Breast epithelium (tissue), 4 donors: ENCODE results near the gene P2RX5. TPM values are rescaled to one million over a fixed set of nuclear protein-coding genes. Genes with fewer than 3 reads are reported as not detected.

ENCODE experiments used
- DNase-seq, 2 donors: peaks; one replicate each; pipeline ENCODE4 v3.0.0-alpha.2; 2019; ENCODE audit warnings: low spot score in 2 of 2
- H3K27ac ChIP-seq, 2 donors: fragments of 200-600 bp; sonication (generic) in 1 of 2; one replicate each; pipeline ENCODE4 v1.5.1; 2016 to 2019; ENCODE audit warnings: mild to moderate bottlenecking in 1 of 2
- H3K27me3 ChIP-seq, 2 donors: fragments of 200-600 bp; sonication (generic) in 1 of 2; one replicate each; pipeline versions ENCODE4 v1.5.1 to v1.6.0; 2017 to 2019; ENCODE audit warnings: control low read depth in 1 of 2, mild to moderate bottlenecking in 1 of 2
- H3K36me3 ChIP-seq: fragments of 200-600 bp; one replicate; pipeline ENCODE4 v1.5.1; 2019
- H3K4me1 ChIP-seq, 2 donors: fragments of 200-600 bp; sonication (generic); one replicate each; pipeline ENCODE4 v1.5.1; 2016 to 2019; ENCODE audit warnings: control low read depth in 1 of 2
- H3K4me3 ChIP-seq, 3 donors: fragments of 200-600 bp; sonication (generic); 1 replicate in 2 of 3; 2 replicates in 1 of 3; pipeline ENCODE4 v1.5.1; 2016 to 2019; ENCODE audit warnings: mild to moderate bottlenecking in 3 of 3, moderate library complexity in 2 of 3
- H3K9me3 ChIP-seq, 2 donors: fragments of 200-600 bp; sonication (generic) in 1 of 2; one replicate each; pipeline ENCODE4 v1.5.1; 2016 to 2019; ENCODE audit warnings: control low read depth in 1 of 2
- POLR2A ChIP-seq: fragments of 450-650 bp; IDR thresholded peaks from one replicate; pipeline ENCODE4 v1.6.1; 2016; ENCODE audit warnings: antibody characterized with exemption, mild to moderate bottlenecking, moderate library complexity
- POLR2AphosphoS5 ChIP-seq, 3 donors: sonication (generic); formaldehyde crosslinking; IDR thresholded peaks; one replicate each; pipeline ENCODE4 v1.6.1; 2017; ENCODE audit warnings: antibody characterized with exemption in 3 of 3
- intact Hi-C: fragments of 100-400 bp; cut with DNase I; formaldehyde crosslinking; loops from one replicate; pipeline ENCODE4 v1.15.1; 2023; ENCODE audit warnings: low total_unique reads
- total RNA-seq, 3 donors: library from RNA; depleted of rRNA; stranded (reverse); fragments of >200 nt; gene quantifications; one replicate each; pipeline ENCODE4 v1.1.0, GENCODE V29; 2016
- TF ChIP-seq, protein P1 (sequence below), 3 donors: fragments of 450-650 bp; IDR thresholded peaks; one replicate each; pipeline ENCODE4 v1.5.1; 2016 to 2017; ENCODE audit warnings: antibody characterized with exemption in 3 of 3, mild to moderate bottlenecking in 3 of 3, moderate library complexity in 3 of 3

Gene P2RX5
- total RNA-seq, 3 donors from 2014 or later, result 0.29 to 2.0 (median 0.32) TPM

GRCh38 chr17:3641014-3641413 lies 54.9 kb downstream of the P2RX5 start:
- DNase-seq, result no peak
- intact Hi-C loops, result no loop called here
- H3K4me1 ChIP-seq, result peaks cover 0 to 7% of the 10 kb centered on the region in 2 donors
- no peak overlapping the region for H3K4me3 ChIP-seq
- H3K36me3 ChIP-seq, result no peaks in the 10 kb centered on the region
- no peaks in the 10 kb centered on the region for H3K27me3 ChIP-seq
- no peak for TF ChIP-seq POLR2A
- TF ChIP-seq, protein P1, sequence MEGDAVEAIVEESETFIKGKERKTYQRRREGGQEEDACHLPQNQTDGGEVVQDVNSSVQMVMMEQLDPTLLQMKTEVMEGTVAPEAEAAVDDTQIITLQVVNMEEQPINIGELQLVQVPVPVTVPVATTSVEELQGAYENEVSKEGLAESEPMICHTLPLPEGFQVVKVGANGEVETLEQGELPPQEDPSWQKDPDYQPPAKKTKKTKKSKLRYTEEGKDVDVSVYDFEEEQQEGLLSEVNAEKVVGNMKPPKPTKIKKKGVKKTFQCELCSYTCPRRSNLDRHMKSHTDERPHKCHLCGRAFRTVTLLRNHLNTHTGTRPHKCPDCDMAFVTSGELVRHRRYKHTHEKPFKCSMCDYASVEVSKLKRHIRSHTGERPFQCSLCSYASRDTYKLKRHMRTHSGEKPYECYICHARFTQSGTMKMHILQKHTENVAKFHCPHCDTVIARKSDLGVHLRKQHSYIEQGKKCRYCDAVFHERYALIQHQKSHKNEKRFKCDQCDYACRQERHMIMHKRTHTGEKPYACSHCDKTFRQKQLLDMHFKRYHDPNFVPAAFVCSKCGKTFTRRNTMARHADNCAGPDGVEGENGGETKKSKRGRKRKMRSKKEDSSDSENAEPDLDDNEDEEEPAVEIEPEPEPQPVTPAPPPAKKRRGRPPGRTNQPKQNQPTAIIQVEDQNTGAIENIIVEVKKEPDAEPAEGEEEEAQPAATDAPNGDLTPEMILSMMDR (IDR thresholded peaks at IDR 0.05), result no peak
- TF ChIP-seq POLR2AphosphoS5 (IDR thresholded peaks at IDR 0.05), result no peak
- no peaks in the 10 kb centered on the region for H3K9me3 ChIP-seq
- H3K27ac ChIP-seq, result no peak overlapping the region

DNA sequence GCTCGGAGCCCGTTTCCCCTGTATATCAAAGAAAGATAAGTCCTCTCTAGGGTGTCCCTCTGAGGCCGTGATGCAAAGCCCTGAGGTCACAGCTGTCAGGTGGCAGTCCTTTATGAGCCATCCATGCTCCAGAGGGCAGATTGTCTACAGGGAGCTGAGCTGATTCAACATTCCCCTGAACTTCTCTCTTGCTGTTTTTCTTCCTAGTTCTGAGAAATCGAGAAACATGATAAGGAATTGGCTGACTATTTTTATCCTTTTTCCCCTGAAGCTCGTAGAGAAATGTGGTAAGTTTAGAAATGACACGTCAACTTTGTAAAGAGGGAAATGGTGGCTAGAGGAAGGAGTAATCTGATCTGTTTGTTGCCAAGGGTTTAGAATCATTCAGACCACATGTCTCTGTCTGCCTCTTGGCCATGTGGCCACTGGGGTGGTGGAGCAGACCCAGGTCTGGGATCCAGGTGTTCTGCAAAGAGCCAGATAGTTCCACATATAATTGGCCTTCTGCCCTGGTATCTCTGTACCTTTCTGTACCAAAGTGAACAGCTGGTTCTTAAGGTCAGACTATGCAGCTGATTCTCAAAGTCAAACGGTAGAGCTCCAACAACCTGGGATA lies 55.9 kb downstream of the P2RX5 start:
- Histone ChIP-seq H3K27me3 (no peaks in the 10 kb centered on the region), H3K9me3 (no peaks in the 10 kb centered on the region), H3K4me3 (no peak overlapping the region), H3K4me1 (peaks cover 0 to 7% of the 10 kb centered on the region in 2 donors), H3K36me3 (no peaks in the 10 kb centered on the region), H3K27ac (no peak overlapping the region)
- TF ChIP-seq POLR2AphosphoS5 (IDR thresholded peaks at IDR 0.05), result no peak
- no peak for TF ChIP-seq POLR2A
- TF ChIP-seq, protein P1 (IDR thresholded peaks at IDR 0.05), result no peak
- intact Hi-C loops, result no loop called here
- DNase-seq, result no peak

DNA sequence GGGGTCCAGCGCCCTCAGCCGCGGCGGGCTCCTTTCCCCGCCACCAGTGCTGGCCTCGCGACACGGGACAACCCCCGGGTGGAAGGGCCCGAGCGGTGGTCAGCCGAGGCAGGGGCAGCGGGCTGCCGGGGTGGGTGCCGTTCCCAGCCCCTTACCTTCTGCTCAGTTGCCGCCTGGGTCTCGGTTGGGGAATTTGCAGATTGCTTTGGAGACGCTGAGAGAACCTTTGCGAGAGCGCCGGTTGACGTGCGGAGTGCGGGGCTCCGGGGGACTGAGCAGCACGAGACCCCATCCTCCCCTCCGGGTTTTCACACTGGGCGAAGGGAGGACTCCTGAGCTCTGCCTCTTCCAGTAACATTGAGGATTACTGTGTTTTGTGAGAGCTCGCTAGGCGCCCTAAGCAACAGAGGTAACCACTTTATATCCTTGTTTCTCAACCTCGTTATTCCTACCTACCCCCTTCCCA lies 59.0 kb downstream of the P2RX5 start:
- H3K9me3 ChIP-seq, result no peaks in the 10 kb centered on the region
- TF ChIP-seq POLR2AphosphoS5 (IDR thresholded peaks at IDR 0.05) (no peak), POLR2A (no peak)
- TF ChIP-seq, protein P1 (IDR thresholded peaks at IDR 0.05), result no peak
- peak overlapping the region; percentile 99 for H3K27ac ChIP-seq
- H3K27me3 ChIP-seq, result no peaks in the 10 kb centered on the region
- intact Hi-C loops, result no loop called here
- peak overlapping the region; percentile 93 to 98 (median 96) for H3K4me3 ChIP-seq
- no peak for DNase-seq
- peaks cover 0 to 7% of the 10 kb centered on the region in 2 donors for H3K4me1 ChIP-seq
- no peaks in the 10 kb centered on the region for H3K36me3 ChIP-seq

DNA sequence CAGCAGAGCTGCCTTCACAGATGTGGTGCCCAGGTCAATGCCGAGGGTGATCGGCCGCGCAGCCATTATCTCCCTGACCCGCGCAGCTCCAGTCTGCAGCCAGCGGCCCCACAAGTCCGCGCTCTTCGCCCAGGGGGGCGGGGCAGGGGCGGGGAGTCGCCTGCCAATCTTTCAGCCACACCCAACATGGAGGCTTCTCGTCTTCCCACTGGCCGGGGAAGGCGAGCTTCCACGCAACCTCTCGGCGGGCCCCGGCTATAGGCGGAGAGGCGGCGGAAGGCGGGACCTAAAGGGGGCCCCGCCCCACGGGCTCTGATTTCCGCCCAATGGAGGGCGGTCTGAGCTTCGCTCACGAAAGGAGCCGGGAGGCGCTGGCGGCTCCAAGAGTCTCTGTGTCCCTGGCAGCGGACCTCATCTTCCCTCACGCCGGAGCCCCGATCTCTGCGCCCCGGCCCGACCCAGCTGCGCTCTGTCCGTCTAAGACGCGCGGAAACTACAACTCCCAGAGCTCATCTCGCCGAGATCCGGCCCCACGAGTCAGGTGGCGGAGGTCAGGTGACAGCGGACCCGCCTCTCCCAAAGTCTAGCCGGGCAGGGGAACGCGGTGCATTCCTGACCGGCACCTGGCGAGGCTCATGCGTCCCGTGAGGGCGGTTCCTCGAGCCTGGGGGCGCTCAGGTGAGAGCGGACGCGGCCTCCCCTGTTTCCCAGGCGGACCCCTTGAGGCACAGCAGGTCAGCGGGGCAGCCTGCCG lies 59.6 kb downstream of the P2RX5 start, which contains the start of the genes CTNS and SHPK:
TSS of gene CTNS (plus strand) at position 607 of the 754 bp plus-strand sequence. CDS start 3,447 bp downstream, outside the sequence.
TSS of gene SHPK (minus strand) at position 97 of the 754 bp plus-strand sequence. CDS start at position 66, 31 bp downstream.
- TF ChIP-seq, protein P1 (IDR thresholded peaks at IDR 0.05), result no peak
- TF ChIP-seq POLR2AphosphoS5 (IDR thresholded peaks at IDR 0.05), result peak; percentile 54 to 70 (median 64)
- H3K27ac ChIP-seq, result peak within 1 kb of the TSS; percentile 99
- H3K36me3 ChIP-seq, result no peaks in the 10 kb centered on the region
- no peaks in the 10 kb centered on the region for H3K9me3 ChIP-seq
- H3K27me3 ChIP-seq, result no peaks in the 10 kb centered on the region
- intact Hi-C loops, result no loop called here
- DNase-seq, result peak; percentile 95 to 96
- peak within 1 kb of the TSS; percentile 93 to 98 (median 96) for H3K4me3 ChIP-seq
- peaks cover 0 to 7% of the 10 kb centered on the region in 2 donors for H3K4me1 ChIP-seq
